CD4-positive, alpha-beta T cell treated with Interferon alpha-2 for 1 hour (primary cell): ENCODE data around the gene MAT1A.
"Not testable (repeated sequence)": the region's sequence is repeated elsewhere in the genome, so short reads cannot be mapped to it uniquely, and the experiment has no call there.

Experiments used
- DNase-seq, 2 donors: peaks; one replicate each; pipeline ENCODE4 v3.0.0-alpha.2; 2020 to 2022

MAT1A gene

DNA sequence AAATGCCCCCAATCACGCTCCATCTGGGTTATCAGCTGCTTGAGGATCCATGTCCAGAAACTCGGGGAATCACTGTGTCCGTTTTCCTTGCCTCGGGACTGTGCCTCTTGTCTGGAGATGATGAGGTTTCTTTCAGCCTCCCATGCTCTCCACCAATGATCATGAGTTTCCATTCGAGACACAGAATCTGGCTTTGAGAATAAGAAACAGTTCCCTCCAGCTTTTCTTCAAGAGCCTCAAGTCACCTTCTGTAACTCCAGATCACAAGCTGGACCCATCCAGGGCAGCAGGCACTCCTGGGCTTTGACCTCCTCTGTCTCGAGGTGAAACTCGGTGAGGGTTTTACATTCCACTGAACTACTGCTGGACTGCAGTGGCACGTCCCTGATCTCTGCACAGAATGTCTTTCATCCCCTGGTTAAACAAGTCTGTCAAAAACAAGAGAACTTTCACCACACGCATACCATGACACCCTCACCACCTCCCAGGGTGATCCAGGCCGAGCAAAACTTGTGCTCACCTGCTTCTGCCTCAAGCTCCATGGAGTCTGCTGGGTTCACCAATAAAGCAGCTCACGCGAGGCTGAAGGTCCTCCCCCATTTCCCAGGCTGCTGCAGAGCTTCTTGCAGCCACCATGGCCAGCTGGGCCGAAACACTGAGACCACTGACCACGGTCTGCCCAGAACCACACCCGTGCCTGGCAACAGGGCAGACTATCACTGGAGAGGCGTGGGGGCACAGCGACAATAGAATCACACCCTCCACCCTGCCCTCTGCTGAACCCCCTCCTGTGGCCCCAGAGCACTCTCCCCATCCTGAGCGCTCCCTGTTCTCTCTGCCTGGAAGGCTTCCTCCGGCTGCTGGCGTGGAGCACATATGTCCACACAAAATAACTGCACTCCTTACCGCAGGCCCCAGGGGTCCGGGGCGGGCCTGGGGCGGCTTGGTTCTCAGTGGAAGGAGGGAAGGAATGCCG lies 25.1 kb downstream of the MAT1A start:
- DNase-seq: no peak

DNA sequence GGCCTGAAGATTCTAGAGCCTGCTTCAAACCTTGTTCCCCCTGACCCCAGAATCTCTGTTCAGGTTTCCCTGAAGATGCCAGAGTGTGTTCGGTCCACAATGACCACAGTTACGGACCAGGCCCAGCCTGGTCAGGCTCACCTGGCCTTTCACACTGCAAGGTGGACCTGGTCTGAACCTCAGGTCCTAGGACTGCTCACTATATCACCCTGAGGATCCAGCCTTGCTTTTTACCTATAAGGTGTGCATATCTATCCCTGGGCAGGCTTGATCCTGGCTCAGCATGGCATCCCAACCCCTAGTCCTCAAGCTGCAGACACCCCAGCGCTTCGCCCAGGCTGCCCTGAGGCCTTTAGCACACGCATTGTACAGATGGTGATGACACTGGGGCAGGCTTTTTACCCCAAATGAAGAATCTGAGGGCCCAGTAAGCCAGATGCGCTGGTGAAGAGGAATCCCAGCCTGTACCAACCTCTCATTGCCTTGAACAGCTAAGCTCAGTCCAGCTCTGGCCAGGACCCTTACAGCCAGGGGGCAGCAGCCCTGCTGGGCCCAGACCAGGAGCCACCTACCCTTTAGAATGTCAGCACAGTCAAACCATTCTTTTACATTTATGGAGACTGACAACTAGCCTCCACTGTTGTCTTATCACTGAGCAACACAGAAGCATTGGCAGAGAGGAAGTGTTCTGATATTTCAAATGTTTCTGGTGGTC lies 28.0 kb downstream of the MAT1A start:
- no peak for DNase-seq

DNA sequence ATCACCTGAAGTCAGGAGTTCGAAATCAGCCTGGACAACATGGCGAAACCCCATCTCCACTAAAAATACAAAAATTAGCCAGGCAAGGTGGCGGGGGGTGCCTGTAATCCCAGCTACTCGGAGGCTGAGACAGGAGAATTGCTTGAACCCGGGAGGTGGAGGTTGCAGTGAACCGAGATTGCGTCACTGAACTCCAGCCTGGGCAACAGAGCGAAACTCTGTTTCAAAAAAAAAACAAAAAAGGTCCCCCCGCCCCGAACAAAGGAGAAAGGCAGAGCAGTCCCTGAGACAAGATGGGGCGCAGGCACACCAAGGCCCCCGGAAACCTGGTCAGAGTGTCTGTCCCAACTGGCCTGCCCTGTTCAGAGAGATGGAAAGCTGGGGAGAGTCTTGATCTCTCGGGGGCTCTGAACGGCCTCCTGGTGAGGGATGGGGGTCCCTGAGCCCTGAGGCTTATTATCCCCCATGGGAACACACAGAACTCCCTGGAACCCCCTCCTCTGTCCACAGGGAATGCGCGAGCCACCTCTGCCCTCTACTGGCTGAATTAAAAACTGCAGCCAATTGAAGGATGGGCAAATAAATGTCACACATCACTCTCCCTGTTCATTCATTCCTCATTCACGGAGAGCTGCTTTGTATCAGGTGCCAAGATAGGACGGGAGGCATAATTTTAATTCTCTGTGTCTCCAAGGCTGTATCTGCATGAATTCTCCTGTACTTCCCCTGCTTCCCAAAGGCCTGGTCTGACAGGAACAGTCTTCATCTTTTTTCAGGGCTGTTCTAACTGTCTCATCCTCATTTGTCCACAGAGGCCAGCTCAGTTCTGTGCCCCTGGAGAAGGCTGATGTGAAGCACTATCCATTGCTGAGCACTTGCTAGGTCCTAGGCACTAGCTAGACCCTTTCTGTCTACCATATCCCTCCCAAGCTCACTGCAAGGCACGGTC lies 28.9 kb downstream of the MAT1A start:
- peak in 1 of 2 donors; percentile 48 for DNase-seq

DNA sequence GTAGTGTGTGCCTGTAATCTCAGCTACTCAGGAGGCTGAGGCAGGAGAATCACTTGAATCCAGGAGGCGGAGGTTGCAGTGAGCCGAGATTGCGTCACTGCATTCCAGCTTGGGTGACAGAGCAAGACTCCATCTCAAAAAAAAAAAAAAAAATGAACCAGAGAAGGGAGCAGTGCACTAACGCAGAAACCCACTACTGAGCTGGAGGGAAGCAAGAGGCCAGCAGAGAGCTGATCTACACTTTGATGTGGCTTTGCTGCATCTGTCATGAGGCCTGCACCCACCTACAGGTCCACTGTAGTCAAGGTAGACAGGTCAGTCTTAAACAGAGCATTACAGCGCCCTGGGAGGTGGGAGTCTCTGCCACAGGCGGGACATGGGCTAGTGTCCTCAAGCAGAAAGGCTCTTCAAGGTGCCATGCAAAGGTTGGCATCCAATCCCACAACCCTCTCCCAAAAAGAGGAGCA lies 30.0 kb downstream of the MAT1A start:
- no peak for DNase-seq

DNA sequence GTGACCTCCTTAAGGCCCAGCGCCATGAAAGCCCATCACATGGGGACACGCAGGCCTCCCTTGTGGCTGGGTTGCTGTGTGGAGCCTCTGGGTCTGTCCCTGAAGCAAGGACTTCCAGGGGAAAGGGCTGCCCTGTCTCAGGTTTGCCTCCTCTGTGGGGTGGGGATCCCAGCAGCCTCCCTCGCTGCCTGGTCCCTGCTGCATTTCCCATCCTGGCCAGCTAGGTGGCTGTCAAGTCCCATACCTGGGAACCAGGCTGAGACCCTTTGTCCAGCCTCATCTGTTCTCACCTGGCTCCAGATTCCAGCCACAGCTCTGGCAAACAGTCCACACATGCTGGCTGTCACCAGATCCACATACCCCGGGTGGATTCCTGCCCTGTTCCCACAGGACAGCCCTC lies 32.7 kb downstream of the MAT1A start:
- DNase-seq: not testable (repeated sequence)

DNA sequence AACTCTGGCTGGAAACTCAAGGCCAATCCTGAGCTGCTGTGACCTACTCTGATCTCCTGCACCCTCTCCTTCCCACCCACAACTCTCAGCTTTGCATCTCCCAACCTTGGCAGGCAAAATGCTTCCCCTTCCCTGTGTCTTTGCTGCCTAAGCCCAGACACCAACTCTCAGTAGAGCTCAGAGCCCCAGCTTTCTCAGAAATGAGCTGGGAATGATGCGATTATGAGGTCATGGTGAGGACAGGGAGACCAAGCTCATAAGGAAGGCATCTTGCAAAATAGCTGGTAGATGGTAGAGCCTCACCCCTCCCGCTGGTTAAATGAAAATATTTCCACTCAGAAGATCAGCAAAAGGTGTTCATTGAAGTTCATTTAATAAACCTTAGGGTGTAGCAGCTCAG lies 34.7 kb downstream of the MAT1A start:
- not testable (repeated sequence) for DNase-seq

DNA sequence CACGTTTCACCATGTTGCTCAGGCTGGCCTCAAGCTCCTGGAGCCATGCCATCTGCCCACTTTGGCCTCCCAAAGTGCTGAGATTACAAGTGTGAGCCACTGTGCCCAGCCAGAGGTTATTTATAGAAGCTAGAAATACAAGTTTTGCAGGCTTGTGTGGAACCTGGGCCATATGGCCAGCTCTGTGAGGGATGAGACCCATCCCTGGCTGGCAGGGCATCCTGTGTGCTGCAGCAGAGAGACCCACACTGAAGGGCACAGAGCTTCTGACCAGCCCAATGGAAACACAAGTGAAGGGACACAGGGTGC lies 35.5 kb downstream of the MAT1A start:
- DNase-seq: not testable (repeated sequence)

DNA sequence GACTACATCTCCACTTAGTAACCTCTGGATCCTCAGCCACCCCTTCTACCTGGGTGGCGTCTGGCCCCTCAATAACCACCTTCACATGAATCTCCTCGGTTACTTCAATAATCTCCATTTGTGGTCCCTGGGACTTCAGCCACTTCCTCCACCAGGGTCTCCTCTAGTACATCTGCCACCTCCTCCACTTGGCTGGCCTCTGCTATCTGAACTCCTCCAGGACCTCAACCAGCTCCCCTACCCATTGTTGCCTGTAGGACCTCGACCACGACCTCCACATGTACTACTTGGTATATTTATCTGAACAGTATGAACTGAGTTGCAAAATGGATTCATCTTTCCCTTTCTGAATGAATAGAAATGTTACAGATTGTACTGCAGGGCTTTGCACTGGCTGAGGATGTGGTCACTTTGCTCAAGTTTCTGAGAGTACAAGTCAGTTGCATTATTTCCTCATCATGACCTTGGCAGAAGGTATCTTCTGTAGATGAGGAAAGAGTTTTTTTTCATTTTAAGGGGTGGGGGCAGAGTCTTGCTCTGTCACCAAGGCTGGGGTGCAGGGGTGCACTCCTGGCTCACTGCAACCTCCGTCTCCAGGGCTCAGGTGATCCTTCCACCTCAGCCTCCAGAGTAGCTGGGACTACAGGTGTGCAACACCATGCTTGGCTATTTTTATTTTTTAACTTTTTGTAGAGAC lies 36.0 kb downstream of the MAT1A start:
- DNase-seq: no peak

DNA sequence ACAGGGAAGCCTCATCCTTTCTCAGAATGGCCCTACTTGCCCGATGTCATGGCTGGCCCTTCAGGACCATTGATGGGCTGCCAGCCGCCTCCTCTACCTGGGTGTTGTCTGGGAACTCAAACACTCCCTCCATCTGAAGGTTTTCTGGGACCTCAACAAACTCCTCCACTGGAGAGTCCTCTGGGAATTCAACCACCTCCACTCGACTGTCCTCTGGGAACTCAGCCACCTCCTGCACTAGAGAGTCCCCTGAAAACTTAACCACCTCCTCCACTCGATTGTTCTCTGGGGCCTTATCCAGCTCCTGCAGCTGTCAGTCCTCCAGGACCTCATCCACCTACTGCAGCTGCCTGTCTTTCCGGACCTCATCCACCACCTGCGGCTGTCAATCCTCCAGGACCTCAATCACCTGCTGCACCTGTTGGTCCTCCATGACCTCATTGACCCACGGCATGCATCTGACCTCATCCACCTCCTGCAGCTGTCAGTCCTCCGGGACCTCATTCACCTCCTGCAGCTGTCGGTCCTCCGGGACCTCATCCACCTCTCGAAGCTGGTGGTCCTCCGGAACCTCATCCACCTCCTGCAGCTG lies 37.1 kb downstream of the MAT1A start:
- DNase-seq: no peak

DNA sequence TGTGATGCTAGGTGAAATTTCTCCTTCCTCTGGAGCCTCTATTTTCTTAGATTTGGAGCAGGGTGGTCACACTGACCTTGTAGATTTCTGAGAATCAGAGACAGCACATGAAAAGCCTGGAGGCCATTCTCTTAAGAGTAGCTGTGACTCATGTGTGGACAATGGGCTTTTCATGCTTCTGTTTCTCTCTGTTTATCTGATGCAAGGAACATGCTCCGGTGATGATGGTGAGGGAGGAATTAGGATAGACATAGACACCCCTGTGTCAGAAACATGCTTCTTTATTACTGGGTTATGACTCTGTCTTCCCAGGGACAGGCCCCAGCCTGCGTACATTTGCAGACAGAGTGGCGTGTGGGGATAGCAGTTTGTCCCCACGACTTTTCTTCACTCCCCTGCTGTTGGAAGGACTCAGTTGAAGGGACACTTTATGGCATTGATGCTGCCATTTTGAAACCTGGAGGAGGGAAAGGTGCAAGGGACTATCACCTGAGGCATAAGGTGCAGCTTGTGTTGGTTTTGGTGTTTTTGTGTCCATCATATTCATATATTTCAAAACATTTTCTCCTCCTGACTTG lies 37.7 kb downstream of the MAT1A start:
- DNase-seq: not testable (repeated sequence)

DNA sequence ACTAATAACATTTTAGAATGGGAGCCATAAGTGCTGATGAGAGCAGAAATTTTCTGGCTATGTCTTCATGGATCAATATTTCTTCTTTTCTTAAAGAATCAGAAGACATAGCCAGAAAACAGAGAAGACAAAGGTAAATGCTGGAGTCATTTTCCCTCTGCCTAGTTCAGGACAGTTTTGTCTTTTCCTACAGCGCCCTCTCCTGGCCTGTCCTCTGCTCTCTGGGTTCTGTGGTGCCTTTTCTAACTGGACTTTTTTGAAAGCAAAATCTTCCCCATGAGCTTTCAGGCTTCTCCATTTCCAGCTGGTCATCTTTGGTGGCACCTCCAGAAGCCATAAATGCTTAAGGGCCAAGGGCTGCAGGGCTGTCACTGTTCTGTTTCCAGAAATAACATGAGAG lies 39.1 kb downstream of the MAT1A start:
- DNase-seq: not testable (repeated sequence)

DNA sequence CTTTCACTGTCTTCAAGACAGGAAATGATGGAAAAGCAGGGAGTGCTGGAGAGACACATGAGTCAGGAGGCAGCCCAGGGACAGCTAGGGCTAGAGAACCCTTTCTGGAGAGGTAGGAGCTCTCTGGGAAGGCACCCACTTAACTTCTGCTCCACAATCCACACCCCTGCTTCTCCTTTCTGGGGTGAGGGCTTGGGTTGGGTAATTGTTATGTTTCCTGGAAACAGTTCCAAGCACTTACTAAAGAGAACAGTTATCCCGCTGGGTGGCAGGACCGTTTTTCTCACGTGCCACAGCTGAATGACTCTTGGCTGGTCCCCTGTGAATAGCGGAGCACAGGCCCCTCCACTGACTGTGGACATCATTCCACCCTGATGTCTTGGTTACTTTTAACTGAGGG lies 39.6 kb downstream of the MAT1A start:
- not testable (repeated sequence) for DNase-seq

DNA sequence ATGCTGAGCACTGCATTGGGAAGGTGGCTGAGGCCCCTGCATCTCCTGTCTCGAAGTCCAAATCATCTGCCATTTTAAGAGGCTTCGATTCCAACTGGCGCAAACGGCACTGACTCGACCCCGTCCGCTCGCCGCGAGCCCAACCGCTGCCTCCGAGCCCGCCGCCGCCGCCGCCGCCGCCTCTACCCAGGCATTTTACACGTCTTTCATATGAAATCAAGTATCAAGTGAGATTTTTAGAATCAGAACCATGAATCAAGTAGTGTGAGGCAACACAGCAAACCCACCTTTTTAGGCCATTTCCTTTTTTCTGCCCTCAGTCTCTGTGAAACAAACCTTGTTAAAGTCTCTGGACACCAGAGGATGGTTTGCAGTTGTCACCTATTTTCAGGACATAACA lies 41.8 kb downstream of the MAT1A start:
- DNase-seq: not testable (repeated sequence)

DNA sequence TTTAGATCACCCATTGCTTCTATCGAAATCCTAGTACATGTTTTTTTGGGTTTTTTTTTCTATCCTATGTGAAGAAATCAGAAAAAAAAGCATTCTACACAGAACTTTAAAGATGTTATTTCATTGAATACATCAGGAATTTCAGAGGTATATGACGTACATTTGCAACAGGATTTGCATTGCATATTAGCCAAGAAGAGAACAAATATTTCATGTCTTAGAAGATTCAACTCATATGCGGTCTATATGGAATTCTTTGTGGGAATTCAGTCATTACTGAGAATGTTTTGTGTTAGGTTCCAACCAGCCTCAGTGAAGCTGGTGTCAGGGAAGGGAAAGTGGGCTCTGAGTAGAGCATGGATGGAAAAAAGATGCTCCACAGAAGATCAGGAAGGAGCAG lies 45.1 kb downstream of the MAT1A start:
- DNase-seq: not testable (repeated sequence)

DNA sequence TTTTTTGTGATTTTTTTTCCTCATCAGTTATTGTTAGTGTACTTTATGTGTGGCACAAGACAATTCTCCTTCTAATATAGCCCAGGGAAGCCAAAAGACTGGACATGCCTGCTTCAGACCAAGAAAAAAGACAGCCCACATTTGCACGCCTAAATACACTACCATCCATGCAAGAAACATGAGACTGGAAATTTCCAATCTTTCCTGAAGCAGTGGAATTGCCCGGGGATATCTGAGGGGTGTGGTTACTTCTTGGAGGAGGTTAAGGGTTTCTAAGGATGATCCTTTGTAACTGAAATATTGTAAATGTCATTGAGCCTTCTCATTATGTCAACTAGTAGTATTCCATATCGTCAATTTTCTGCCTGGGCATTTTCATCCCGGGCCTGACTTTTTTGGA lies 47.1 kb downstream of the MAT1A start:
- not testable (repeated sequence) for DNase-seq

DNA sequence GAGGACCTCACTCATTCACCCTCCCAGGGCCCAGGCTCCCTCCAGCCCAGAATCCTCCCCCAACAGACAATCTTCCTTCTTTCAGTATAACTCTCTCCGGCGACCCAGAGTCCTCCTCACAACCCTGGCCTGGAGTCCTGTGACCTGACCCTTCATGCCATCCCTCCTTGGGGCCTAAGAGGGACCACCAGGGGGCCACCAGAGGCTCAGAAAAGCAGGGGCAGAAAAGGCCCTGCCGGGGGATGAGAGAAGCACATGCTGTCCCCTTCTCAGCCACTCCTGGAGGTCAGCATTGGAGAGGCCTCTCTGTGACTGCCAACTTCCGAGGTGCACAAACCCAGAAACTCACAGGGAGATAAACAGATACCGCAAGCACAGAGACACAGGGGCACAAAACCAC lies 53.0 kb downstream of the MAT1A start:
- not testable (repeated sequence) for DNase-seq

DNA sequence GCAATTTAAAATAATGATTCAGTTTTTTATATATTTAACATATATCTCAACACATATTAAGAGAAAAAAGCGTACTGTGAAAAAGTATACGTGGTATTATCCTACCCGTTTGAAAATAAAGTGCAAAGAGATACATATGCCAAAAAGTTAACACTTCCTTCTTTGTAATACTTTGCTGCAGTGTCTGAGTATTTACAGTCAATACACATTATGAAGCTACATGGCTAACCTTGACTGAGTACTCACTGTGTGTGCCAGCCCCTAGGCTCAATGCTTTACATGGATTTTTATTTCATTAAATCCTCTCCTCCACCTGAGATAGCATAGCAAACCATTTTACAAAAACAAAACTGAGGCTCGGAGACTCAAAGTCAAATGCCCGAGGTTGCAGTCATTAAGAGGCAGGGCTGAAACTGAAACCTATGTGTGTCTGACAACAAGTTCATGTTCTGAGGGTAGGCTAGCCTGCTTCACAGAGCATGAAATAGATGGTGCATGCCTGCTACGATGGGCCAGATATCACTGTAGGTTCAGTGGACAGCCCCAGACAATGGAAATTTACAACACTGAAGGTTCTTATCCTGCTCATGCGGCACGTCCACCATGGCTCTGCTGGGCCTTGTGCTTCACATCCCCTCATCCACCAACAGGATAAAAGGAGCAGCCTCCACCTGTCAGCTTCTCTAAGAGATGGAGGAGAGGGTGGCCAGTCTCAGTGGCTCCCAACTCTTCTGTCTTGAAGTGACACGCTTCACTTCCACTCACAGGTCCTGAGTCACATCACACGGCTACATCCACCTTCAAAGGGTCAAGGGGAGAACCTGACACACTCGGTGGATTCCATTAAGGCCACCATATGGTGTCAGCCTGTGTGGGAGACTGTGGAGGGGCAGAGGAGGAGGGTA lies 54.9 kb downstream of the MAT1A start:
- not testable (repeated sequence) for DNase-seq

DNA sequence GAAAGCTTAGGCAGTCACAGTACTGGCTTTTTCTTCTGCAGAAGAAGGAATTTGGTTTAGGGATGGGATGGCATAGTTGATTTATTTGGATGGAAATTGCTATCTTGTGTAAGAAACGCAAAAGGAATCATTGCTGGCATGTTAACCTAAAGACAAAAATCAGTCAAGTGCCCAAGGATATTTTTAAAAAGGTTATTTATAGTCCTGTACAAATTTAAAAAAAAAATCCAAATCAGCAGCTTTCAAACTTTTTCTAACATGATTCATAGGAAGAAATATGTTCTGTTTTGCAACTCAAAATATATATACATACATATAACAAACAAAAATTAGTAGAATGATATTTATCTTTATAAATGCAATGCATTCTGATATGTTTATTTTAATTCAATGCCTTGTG lies 55.6 kb downstream of the MAT1A start:
- not testable (repeated sequence) for DNase-seq

DNA sequence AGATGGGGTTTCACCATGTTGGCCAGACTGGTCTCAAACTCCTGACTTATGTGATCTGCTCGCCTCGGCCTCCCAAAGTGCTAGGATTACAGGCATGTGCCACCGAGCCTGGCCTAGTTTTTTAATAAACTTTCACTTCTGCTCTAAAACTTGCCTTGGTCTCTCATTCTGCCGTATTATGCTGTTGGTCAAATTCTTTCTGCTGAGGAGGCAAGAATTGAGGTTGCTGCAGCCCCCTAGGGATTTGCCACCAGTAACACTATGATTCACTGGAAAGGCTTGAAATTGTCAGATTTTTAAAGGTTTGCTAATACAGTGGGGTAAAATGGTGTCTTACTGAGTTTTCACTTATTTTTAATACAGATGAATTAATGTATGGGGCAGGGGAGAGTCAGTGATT lies 62.7 kb downstream of the MAT1A start:
- not testable (repeated sequence) for DNase-seq

DNA sequence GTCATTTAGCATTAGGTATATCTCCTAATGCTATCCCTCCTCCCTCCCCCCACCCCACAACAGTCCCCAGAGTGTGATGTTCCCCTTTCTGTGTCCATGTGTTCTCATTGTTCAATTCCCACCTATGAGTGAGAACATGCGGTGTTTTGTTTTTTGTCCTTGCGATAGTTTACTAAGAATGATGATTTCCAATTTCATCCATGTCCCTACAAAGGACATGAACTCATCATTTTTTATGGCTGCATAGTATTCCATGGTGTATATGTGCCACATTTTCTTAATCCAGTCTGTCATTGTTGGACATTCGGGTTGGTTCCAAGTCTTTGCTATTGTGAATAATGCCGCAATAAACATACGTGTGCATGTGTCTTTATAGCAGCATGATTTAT lies 66.4 kb downstream of the MAT1A start:
- DNase-seq: not testable (repeated sequence)
